Measurements from ENCODE around the gene OTP. TPM values are rescaled to one million over a fixed set of nuclear protein-coding genes. Genes with fewer than 3 reads are reported as not detected.
"Not testable (repeated sequence)": the region's sequence is repeated elsewhere in the genome, so short reads cannot be mapped to it uniquely, and the experiment has no call there.

Gene OTP
- total and polyA plus RNA-seq, 4 experiments from 2014 or later: not detected

DNA sequence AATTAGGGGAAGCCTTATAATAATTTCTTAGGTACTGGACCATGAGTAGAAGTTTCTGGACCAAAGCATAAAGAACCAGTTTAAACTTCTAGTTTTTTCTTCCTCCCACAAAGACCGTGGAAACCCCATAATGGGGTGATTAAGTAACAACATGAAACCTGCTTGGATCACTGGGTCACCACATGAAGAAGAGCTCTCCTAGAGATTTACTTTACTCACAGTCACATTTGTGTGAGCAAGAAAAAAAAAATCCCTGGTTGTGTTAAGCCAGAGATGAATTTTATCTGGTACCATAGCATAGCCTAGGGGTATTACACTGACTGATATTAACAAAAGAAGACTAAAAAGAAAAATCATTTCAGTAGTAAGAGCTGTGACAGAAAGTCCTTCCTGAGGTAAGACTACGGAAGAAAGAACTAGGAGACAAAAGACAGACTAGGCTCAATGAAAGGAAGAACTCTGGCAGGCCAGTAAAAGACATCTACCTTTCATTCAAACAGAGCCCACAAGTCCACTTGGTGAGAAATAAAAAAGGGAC, 15.2 kb downstream of the OTP start:
- Histone ChIP-seq H3K9me3 (ENCODE audit: control insufficient read depth in 1 of 2, low read length in 2 of 2) (no peaks in the 10 kb centered on the region), H3K4me3 (ENCODE audit: low read length in 2 of 2) (no peak overlapping the region), H3K27ac (ENCODE audit: low read depth, low read length) (no peak overlapping the region), H3K36me3 (ENCODE audit: insufficient read depth, low read length) (no peaks in the 10 kb centered on the region), H3K4me1 (ENCODE audit: insufficient read depth, low read length) (no peaks in the 10 kb centered on the region), H3K27me3 (ENCODE audit: insufficient read depth, low read length) (peaks cover 12% of the 10 kb centered on the region)
- POLR2A ChIA-PET (ENCODE audit: partially characterized antibody): no interaction called here
- Mint-ChIP-seq H3K9me3 (peaks cover 0 to 11% (median 4%) of the 10 kb centered on the region in 8 donors), H3K4me1 (no peaks in the 10 kb centered on the region), H3K4me3 (no peak overlapping the region), H3K36me3 (no peaks in the 10 kb centered on the region), H3K27ac (no peak overlapping the region), H3K27me3 (peaks cover 43 to 45% of the 10 kb centered on the region in 2 donors)
- CTCF ChIA-PET (ENCODE audit: partially characterized antibody): no interaction called here
- DNase-seq: no peak
- intact Hi-C loops (cut with micrococcal nuclease): no loop called here

GRCh38 chr5:77621440-77621839, 17.1 kb downstream of the OTP start:
- no peaks in the 10 kb centered on the region for H3K36me3 ChIP-seq (ENCODE audit: insufficient read depth, low read length)
- H3K4me1 ChIP-seq (ENCODE audit: insufficient read depth, low read length): no peaks in the 10 kb centered on the region
- peaks cover 3% of the 10 kb centered on the region for H3K27me3 ChIP-seq (ENCODE audit: insufficient read depth, low read length)
- no peaks in the 10 kb centered on the region for H3K36me3 Mint-ChIP-seq
- no peak overlapping the region for H3K27ac ChIP-seq (ENCODE audit: low read depth, low read length)
- no peaks in the 10 kb centered on the region for H3K9me3 ChIP-seq (ENCODE audit: control insufficient read depth in 1 of 2, low read length in 2 of 2)
- intact Hi-C loops (cut with micrococcal nuclease): no loop called here
- DNase-seq: no peak
- H3K27ac Mint-ChIP-seq: no peak overlapping the region
- ChIA-PET POLR2A (ENCODE audit: partially characterized antibody) (no interaction called here), CTCF (ENCODE audit: partially characterized antibody) (interaction anchor here (1.3 kb wide), 1 partner anchor 129 kb away, joined by 4 read pairs; no protein-coding TSS in a partner anchor)
- H3K4me3 Mint-ChIP-seq: no peak overlapping the region
- H3K4me3 ChIP-seq (ENCODE audit: low read length in 2 of 2): no peak overlapping the region
- peaks cover 0 to 5% (median 2%) of the 10 kb centered on the region in 8 donors for H3K9me3 Mint-ChIP-seq
- H3K4me1 Mint-ChIP-seq: no peaks in the 10 kb centered on the region
- H3K27me3 Mint-ChIP-seq: peaks cover 44 to 45% of the 10 kb centered on the region in 2 donors

DNA sequence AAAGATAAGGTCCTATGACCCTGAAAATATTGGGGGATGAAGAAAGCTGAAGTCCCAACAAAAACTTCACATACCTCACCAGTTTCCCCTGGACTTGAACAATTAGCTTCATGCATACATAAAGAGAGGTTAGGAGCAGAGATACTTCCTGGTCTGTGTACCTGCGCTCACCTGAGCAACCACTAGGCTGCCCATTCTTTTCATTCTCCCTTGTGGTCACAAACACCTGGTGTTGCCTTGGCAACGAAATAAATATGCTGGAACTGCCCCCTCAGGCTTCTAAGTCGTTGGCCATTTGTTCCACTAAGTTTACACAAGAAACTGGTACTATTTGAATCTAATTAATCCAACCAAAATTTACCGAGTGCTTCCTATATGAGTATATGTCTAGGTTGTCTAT, 18.1 kb downstream of the OTP start:
- Mint-ChIP-seq H3K27me3 (peaks cover 39 to 41% of the 10 kb centered on the region in 2 donors), H3K9me3 (peaks cover 0 to 3% (median 0%) of the 10 kb centered on the region in 8 donors), H3K4me1 (no peaks in the 10 kb centered on the region), H3K36me3 (no peaks in the 10 kb centered on the region), H3K4me3 (no peak overlapping the region), H3K27ac (no peak overlapping the region)
- H3K27me3 ChIP-seq (ENCODE audit: insufficient read depth, low read length): no peaks in the 10 kb centered on the region
- H3K27ac ChIP-seq (ENCODE audit: low read depth, low read length): no peak overlapping the region
- no peak overlapping the region for H3K4me3 ChIP-seq (ENCODE audit: low read length in 2 of 2)
- H3K4me1 ChIP-seq (ENCODE audit: insufficient read depth, low read length): no peaks in the 10 kb centered on the region
- POLR2A ChIA-PET (ENCODE audit: partially characterized antibody): no interaction called here
- CTCF ChIA-PET (ENCODE audit: partially characterized antibody): no interaction called here
- H3K36me3 ChIP-seq (ENCODE audit: insufficient read depth, low read length): no peaks in the 10 kb centered on the region
- DNase-seq: no peak
- intact Hi-C loops (cut with micrococcal nuclease): no loop called here
- no peaks in the 10 kb centered on the region for H3K9me3 ChIP-seq (ENCODE audit: control insufficient read depth in 1 of 2, low read length in 2 of 2)

DNA sequence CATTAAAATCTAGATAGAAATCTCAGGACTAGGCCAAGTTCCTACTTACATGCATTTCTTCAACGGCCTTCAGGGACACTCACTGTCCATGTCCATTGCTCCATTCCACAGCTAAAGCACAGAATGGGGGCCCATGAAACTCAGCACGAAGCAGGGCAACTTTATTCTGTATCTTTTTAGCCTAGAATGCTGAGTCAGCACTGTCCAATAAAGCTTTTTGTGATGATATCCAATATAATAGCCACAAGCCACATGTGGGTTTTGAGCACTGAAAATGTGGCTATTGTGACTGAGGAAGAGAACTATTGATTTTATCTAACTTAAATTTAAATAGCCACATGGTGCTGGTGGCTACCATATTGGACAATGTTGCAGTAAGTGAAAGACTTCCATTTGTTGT, 21.6 kb downstream of the OTP start:
- POLR2A ChIA-PET (ENCODE audit: partially characterized antibody): no interaction called here
- Histone ChIP-seq H3K36me3 (ENCODE audit: insufficient read depth, low read length) (no peaks in the 10 kb centered on the region), H3K27ac (ENCODE audit: low read depth, low read length) (no peak overlapping the region)

GRCh38 chr5:77608927-77609326, 29.6 kb downstream of the OTP start:
- Mint-ChIP-seq H3K9me3 (peaks cover 0 to 10% (median 4%) of the 10 kb centered on the region in 8 donors), H3K27me3 (peaks cover 17 to 21% of the 10 kb centered on the region in 2 donors)
- H3K27ac ChIP-seq (ENCODE audit: low read depth, low read length); H3K4me1 Mint-ChIP-seq; H3K36me3 Mint-ChIP-seq; H3K27ac Mint-ChIP-seq; H3K4me3 ChIP-seq (ENCODE audit: low read length in 2 of 2); H3K4me3 Mint-ChIP-seq; DNase-seq; intact Hi-C loops (cut with micrococcal nuclease); CTCF ChIA-PET (ENCODE audit: partially characterized antibody); H3K27me3 ChIP-seq (ENCODE audit: insufficient read depth, low read length); H3K4me1 ChIP-seq (ENCODE audit: insufficient read depth, low read length); POLR2A ChIA-PET (ENCODE audit: partially characterized antibody); H3K9me3 ChIP-seq (ENCODE audit: control insufficient read depth in 1 of 2, low read length in 2 of 2); H3K36me3 ChIP-seq (ENCODE audit: insufficient read depth, low read length): not testable (repeated sequence)

More for the DNA sequence above, 21.6 kb downstream of the OTP start:
- H3K9me3 ChIP-seq (ENCODE audit: control insufficient read depth in 1 of 2, low read length in 2 of 2): no peaks in the 10 kb centered on the region
- Mint-ChIP-seq H3K27ac (no peak overlapping the region), H3K9me3 (peaks cover 0 to 5% (median 0%) of the 10 kb centered on the region in 8 donors), H3K4me3 (no peak overlapping the region), H3K27me3 (peaks cover 21 to 24% of the 10 kb centered on the region in 2 donors), H3K36me3 (no peaks in the 10 kb centered on the region), H3K4me1 (no peaks in the 10 kb centered on the region)
- intact Hi-C loops (cut with micrococcal nuclease): no loop called here
- no peaks in the 10 kb centered on the region for H3K27me3 ChIP-seq (ENCODE audit: insufficient read depth, low read length)
- CTCF ChIA-PET (ENCODE audit: partially characterized antibody): no interaction called here
- H3K4me1 ChIP-seq (ENCODE audit: insufficient read depth, low read length): no peaks in the 10 kb centered on the region
- no peak for DNase-seq
- H3K4me3 ChIP-seq (ENCODE audit: low read length in 2 of 2): no peak overlapping the region

GRCh38 chr5:77607324-77607723, 31.2 kb downstream of the OTP start:
- DNase-seq: no peak
- H3K36me3 ChIP-seq (ENCODE audit: insufficient read depth, low read length): no peaks in the 10 kb centered on the region
- no peak overlapping the region for H3K4me3 ChIP-seq (ENCODE audit: low read length in 2 of 2)
- no peaks in the 10 kb centered on the region for H3K9me3 ChIP-seq (ENCODE audit: control insufficient read depth in 1 of 2, low read length in 2 of 2)
- no peak overlapping the region for H3K27ac ChIP-seq (ENCODE audit: low read depth, low read length)
- H3K4me1 Mint-ChIP-seq: no peaks in the 10 kb centered on the region
- no peak overlapping the region for H3K27ac Mint-ChIP-seq
- H3K4me1 ChIP-seq (ENCODE audit: insufficient read depth, low read length): no peaks in the 10 kb centered on the region
- H3K27me3 Mint-ChIP-seq: peaks cover 25 to 28% of the 10 kb centered on the region in 2 donors
- ChIA-PET POLR2A (ENCODE audit: partially characterized antibody) (interaction anchor here (0.6 kb wide), 1 partner anchor 98 kb away, joined by 4 read pairs; no protein-coding TSS in a partner anchor), CTCF (ENCODE audit: partially characterized antibody) (no interaction called here)
- H3K4me3 Mint-ChIP-seq: no peak overlapping the region
- H3K9me3 Mint-ChIP-seq: peaks cover 0 to 14% (median 5%) of the 10 kb centered on the region in 8 donors
- no peaks in the 10 kb centered on the region for H3K36me3 Mint-ChIP-seq
- intact Hi-C loops (cut with micrococcal nuclease): no loop called here
- H3K27me3 ChIP-seq (ENCODE audit: insufficient read depth, low read length): no peaks in the 10 kb centered on the region

- no peaks in the 10 kb centered on the region for H3K4me1 ChIP-seq (ENCODE audit: insufficient read depth, low read length)
- ChIA-PET POLR2A (ENCODE audit: partially characterized antibody) (no interaction called here), CTCF (ENCODE audit: partially characterized antibody) (no interaction called here)
- peaks cover 0 to 15% (median 3%) of the 10 kb centered on the region in 8 donors for H3K9me3 Mint-ChIP-seq
- H3K27me3 ChIP-seq (ENCODE audit: insufficient read depth, low read length): no peaks in the 10 kb centered on the region
- intact Hi-C loops (cut with micrococcal nuclease): no loop called here
- H3K4me1 Mint-ChIP-seq: no peaks in the 10 kb centered on the region
- H3K27ac ChIP-seq (ENCODE audit: low read depth, low read length): no peak overlapping the region
- H3K9me3 ChIP-seq (ENCODE audit: control insufficient read depth in 1 of 2, low read length in 2 of 2): no peaks in the 10 kb centered on the region
- no peak overlapping the region for H3K4me3 ChIP-seq (ENCODE audit: low read length in 2 of 2)
- H3K4me3 Mint-ChIP-seq: no peak overlapping the region
- no peaks in the 10 kb centered on the region for H3K36me3 Mint-ChIP-seq
- H3K27ac Mint-ChIP-seq: no peak overlapping the region
- peaks cover 27 to 30% of the 10 kb centered on the region in 2 donors for H3K27me3 Mint-ChIP-seq
- no peak for DNase-seq
- no peaks in the 10 kb centered on the region for H3K36me3 ChIP-seq (ENCODE audit: insufficient read depth, low read length)
Observed at GRCh38 chr5:77606279-77606678, 32.2 kb downstream of the OTP start.

DNA sequence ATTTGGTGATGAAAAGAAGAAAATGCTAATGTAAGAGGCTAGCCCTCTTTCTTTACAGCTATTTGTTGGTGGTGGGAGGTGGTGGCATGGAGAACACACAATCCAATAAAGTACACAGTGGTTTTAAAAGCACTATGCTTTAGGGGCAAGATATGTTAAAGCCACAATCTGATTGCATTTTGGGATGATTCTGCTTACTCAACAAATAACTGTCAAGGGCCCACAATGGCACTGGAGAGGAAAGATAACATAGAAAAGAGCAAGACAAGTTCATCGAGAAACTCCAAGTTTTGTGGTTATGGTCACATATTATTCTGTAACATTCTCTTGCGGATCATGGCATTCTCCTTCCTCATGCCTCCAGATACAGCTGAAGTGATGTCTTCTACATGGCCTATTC, 38.8 kb downstream of the OTP start:
- no peaks in the 10 kb centered on the region for H3K27me3 ChIP-seq (ENCODE audit: insufficient read depth, low read length)
- H3K4me1 ChIP-seq (ENCODE audit: insufficient read depth, low read length): no peaks in the 10 kb centered on the region
- peaks cover 0 to 11% (median under 1%) of the 10 kb centered on the region in 8 donors for H3K9me3 Mint-ChIP-seq
- H3K27ac Mint-ChIP-seq: no peak overlapping the region
- ChIA-PET POLR2A (ENCODE audit: partially characterized antibody) (no interaction called here), CTCF (ENCODE audit: partially characterized antibody) (no interaction called here)
- intact Hi-C loops (cut with micrococcal nuclease): no loop called here
- H3K4me3 Mint-ChIP-seq: no peak overlapping the region
- DNase-seq: no peak
- no peaks in the 10 kb centered on the region for H3K9me3 ChIP-seq (ENCODE audit: control insufficient read depth in 1 of 2, low read length in 2 of 2)
- H3K36me3 Mint-ChIP-seq: no peaks in the 10 kb centered on the region
- no peak overlapping the region for H3K4me3 ChIP-seq (ENCODE audit: low read length in 2 of 2)
- H3K27ac ChIP-seq (ENCODE audit: low read depth, low read length): no peak overlapping the region
- no peaks in the 10 kb centered on the region for H3K4me1 Mint-ChIP-seq
- H3K36me3 ChIP-seq (ENCODE audit: insufficient read depth, low read length): no peaks in the 10 kb centered on the region
- H3K27me3 Mint-ChIP-seq: peaks cover 24% of the 10 kb centered on the region in 2 donors
